GM18505 (cell line): Measurements from ENCODE around the gene CMIP.
"Not testable (repeated sequence)": the region's sequence is repeated elsewhere in the genome, so short reads cannot be mapped to it uniquely, and the experiment has no call there.

Source experiments
- ATAC-seq: cut with Tn5 transposase; IDR thresholded peaks from one replicate; pipeline ENCODE4 v1.9.1; 2021; ENCODE audit not compliant: unreplicated experiment
- POLR2A ChIP-seq: IDR thresholded peaks from 4 replicates; pipeline ENCODE4 v1.6.1; 2011; ENCODE audit warnings: borderline replicate concordance; ENCODE audit not compliant: insufficient read depth, insufficient read length; ENCODE audit errors: extremely low read depth

The CMIP gene

GRCh38 chr16:81574168-81574567, 129.6 kb downstream of the CMIP start:
- TF ChIP-seq POLR2A, result no peak
- ATAC-seq, result no peak

GRCh38 chr16:81575307-81575706, 130.7 kb downstream of the CMIP start:
- ATAC-seq, result no peak
- TF ChIP-seq POLR2A, result no peak

- no peak for TF ChIP-seq POLR2A
- ATAC-seq, result no peak
These were observed 131.2 kb downstream of the CMIP start for GRCh38 chr16:81575834-81576233.

- ATAC-seq, result no peak
- no peak for TF ChIP-seq POLR2A
These were observed 132.1 kb downstream of the CMIP start for GRCh38 chr16:81576696-81577095.

- ATAC-seq, result not testable (repeated sequence)
These were observed 132.7 kb downstream of the CMIP start for GRCh38 chr16:81577272-81577671.

- TF ChIP-seq POLR2A, result no peak
- no peak for ATAC-seq
These were observed 133.5 kb downstream of the CMIP start for GRCh38 chr16:81578076-81578475.

GRCh38 chr16:81578636-81579413, 134.2 kb downstream of the CMIP start:
- ATAC-seq, result no peak
- TF ChIP-seq POLR2A, result no peak

- no peak for TF ChIP-seq POLR2A
- ATAC-seq, result no peak
These were observed 136.5 kb downstream of the CMIP start for GRCh38 chr16:81581107-81581506.

- no peak for ATAC-seq
- TF ChIP-seq POLR2A, result no peak
These were observed 138.2 kb downstream of the CMIP start for GRCh38 chr16:81582655-81583441.

GRCh38 chr16:81583893-81584631, 139.5 kb downstream of the CMIP start:
- no peak for ATAC-seq
- TF ChIP-seq POLR2A, result no peak

- ATAC-seq, result no peak
These were observed 141.2 kb downstream of the CMIP start for GRCh38 chr16:81585785-81586184.

GRCh38 chr16:81586417-81586816, 141.8 kb downstream of the CMIP start:
- no peak for TF ChIP-seq POLR2A
- no peak for ATAC-seq

More at GRCh38 chr16:81585785-81586184, 141.2 kb downstream of the CMIP start:
- no peak for TF ChIP-seq POLR2A

- ATAC-seq, result no peak
- TF ChIP-seq POLR2A, result no peak
These were observed 142.5 kb downstream of the CMIP start for GRCh38 chr16:81586977-81587625.

- TF ChIP-seq POLR2A, result no peak
These were observed 143.1 kb downstream of the CMIP start for GRCh38 chr16:81587626-81588160.

More at GRCh38 chr16:81587626-81588160, 143.1 kb downstream of the CMIP start:
- no peak for ATAC-seq
